ENCODE results near the gene SPINK1. TPM values are rescaled to one million over a fixed set of nuclear protein-coding genes. Genes with fewer than 3 reads are reported as not detected.

The SPINK1 gene
- total and polyA plus RNA-seq, 2 donors from 2014 or later, result 2.2 to 234 TPM

DNA sequence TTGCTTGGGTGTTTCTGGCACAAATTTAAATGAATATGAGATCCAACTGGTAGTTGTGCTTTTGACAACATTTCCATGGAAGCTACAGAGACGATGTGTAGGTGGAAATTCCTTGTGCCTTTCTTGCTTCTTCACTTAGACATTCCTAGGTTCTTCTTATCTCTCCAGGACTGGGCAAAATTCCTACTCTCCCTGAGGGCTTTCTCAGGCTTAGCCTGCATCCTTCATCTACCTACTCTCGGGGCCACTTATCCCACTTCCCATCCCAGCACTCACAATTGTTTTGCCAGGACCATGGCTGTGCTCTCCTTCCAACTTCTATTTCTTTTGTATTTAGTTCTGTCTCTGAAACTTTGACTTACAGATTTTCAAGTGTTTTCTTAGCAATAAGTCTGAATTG lies 17.8 kb upstream of the SPINK1 start:
- H3K9me3 ChIP-seq (ENCODE audit: control insufficient read depth in 2 of 3, insufficient read depth in 1 of 3, low read length in 3 of 3), result no peaks in the 10 kb centered on the region
- no peaks in the 10 kb centered on the region for H3K27me3 ChIP-seq (ENCODE audit: control insufficient read depth, insufficient read depth, low read length)
- DNase-seq, result no peak
- intact Hi-C loops (cut with DNase I), result no loop called here
- H3K4me3 ChIP-seq (ENCODE audit: low read length in 3 of 3), result no peak overlapping the region
- FAIRE-seq, result no peak
- H3K4me1 ChIP-seq (ENCODE audit: control insufficient read depth in 2 of 3, insufficient read depth in 2 of 3, low read depth in 1 of 3, low read length in 3 of 3), result no peaks in the 10 kb centered on the region
- TF ChIP-seq, protein P1, sequence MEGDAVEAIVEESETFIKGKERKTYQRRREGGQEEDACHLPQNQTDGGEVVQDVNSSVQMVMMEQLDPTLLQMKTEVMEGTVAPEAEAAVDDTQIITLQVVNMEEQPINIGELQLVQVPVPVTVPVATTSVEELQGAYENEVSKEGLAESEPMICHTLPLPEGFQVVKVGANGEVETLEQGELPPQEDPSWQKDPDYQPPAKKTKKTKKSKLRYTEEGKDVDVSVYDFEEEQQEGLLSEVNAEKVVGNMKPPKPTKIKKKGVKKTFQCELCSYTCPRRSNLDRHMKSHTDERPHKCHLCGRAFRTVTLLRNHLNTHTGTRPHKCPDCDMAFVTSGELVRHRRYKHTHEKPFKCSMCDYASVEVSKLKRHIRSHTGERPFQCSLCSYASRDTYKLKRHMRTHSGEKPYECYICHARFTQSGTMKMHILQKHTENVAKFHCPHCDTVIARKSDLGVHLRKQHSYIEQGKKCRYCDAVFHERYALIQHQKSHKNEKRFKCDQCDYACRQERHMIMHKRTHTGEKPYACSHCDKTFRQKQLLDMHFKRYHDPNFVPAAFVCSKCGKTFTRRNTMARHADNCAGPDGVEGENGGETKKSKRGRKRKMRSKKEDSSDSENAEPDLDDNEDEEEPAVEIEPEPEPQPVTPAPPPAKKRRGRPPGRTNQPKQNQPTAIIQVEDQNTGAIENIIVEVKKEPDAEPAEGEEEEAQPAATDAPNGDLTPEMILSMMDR (IDR thresholded peaks at IDR 0.05; ENCODE audit: borderline replicate concordance, extremely low read depth, insufficient read depth), result no peak
- H3K36me3 ChIP-seq (ENCODE audit: control insufficient read depth in 2 of 3, insufficient read depth in 3 of 3, low read length in 3 of 3), result no peaks in the 10 kb centered on the region
- H3K9ac ChIP-seq (ENCODE audit: low read length in 3 of 3), result no peak overlapping the region
- H3K27ac ChIP-seq (ENCODE audit: low read depth in 2 of 2, low read length in 2 of 2), result no peak overlapping the region

DNA sequence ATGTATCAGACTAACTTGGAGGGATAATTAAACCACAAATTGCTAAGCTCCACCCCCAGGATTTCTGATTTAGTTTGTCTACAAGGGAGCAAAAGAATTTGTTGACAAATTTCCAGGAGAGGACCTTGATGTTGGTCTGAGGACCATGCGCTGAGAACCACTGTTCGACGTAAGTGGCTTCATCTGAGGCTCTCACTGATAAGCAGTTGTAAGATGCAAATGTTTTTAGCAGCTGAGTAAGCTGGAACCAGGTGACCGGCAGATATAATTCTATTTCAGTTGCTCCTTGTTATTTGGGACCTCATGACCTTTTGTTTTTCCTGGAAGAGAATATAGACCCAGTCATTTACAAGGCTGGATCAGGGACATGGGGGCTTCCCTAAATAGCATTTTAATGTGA lies 14.1 kb upstream of the SPINK1 start:
- Histone ChIP-seq H3K4me3 (ENCODE audit: low read length in 3 of 3) (no peak overlapping the region), H3K9ac (ENCODE audit: low read length in 3 of 3) (no peak overlapping the region), H3K36me3 (ENCODE audit: control insufficient read depth in 2 of 3, insufficient read depth in 3 of 3, low read length in 3 of 3) (no peaks in the 10 kb centered on the region), H3K4me1 (ENCODE audit: control insufficient read depth in 2 of 3, insufficient read depth in 2 of 3, low read depth in 1 of 3, low read length in 3 of 3) (no peaks in the 10 kb centered on the region), H3K27ac (ENCODE audit: low read depth in 2 of 2, low read length in 2 of 2) (no peak overlapping the region), H3K27me3 (ENCODE audit: control insufficient read depth, insufficient read depth, low read length) (no peaks in the 10 kb centered on the region), H3K9me3 (ENCODE audit: control insufficient read depth in 2 of 3, insufficient read depth in 1 of 3, low read length in 3 of 3) (no peaks in the 10 kb centered on the region)
- TF ChIP-seq, protein P1 (IDR thresholded peaks at IDR 0.05; ENCODE audit: borderline replicate concordance, extremely low read depth, insufficient read depth), result no peak
- intact Hi-C loops (cut with DNase I), result no loop called here
- DNase-seq (no peak), FAIRE-seq (no peak)

DNA sequence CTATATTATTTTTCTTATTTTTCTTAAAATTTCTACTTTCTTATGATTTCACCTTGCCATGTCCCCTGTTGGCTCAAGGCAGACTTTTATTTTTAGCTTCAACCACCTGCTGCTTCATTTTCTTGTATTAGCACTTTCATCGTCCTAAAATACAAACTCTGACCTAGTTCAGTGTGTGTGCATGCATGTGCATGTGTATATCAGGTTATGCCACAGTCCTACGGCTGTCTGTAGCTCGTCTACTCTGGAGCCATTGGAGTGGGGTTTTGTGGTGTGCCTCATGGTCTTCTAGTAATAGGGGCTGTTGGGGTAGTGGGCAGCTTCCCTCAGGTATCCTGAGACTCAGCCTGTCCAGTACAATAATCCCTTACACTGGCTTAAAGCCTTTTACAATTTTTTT lies 13.4 kb upstream of the SPINK1 start:
- DNase-seq (no peak), FAIRE-seq (no peak)
- Histone ChIP-seq H3K4me3 (ENCODE audit: low read length in 3 of 3) (no peak overlapping the region), H3K9ac (ENCODE audit: low read length in 3 of 3) (no peak overlapping the region), H3K9me3 (ENCODE audit: control insufficient read depth in 2 of 3, insufficient read depth in 1 of 3, low read length in 3 of 3) (no peaks in the 10 kb centered on the region), H3K27ac (ENCODE audit: low read depth in 2 of 2, low read length in 2 of 2) (no peak overlapping the region), H3K36me3 (ENCODE audit: control insufficient read depth in 2 of 3, insufficient read depth in 3 of 3, low read length in 3 of 3) (no peaks in the 10 kb centered on the region), H3K27me3 (ENCODE audit: control insufficient read depth, insufficient read depth, low read length) (no peaks in the 10 kb centered on the region), H3K4me1 (ENCODE audit: control insufficient read depth in 2 of 3, insufficient read depth in 2 of 3, low read depth in 1 of 3, low read length in 3 of 3) (no peaks in the 10 kb centered on the region)
- intact Hi-C loops (cut with DNase I), result no loop called here
- TF ChIP-seq, protein P1 (IDR thresholded peaks at IDR 0.05; ENCODE audit: borderline replicate concordance, extremely low read depth, insufficient read depth), result no peak

DNA sequence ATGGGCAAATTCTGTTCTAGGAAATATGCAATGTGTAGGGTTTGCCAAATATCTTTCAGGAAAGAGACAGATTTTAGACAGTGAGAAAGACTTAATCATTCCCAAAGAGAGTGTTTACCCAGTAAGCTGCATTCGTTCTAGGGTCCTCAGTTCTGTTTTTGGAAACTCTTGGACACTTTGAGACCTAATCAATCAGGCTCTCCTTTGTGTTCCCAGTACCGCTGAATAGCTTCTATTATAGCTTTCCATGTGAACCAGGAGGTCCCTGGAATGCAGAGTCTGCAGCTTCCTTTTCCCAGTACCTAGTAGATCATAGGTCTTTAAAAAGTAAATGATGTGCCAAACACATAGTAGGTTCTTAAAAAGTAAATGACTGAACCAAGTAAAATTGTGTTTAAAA lies 11.4 kb upstream of the SPINK1 start:
- DNase-seq (no peak), FAIRE-seq (no peak)

More for the DNA sequence above, 11.4 kb upstream of the SPINK1 start:
- TF ChIP-seq, protein P1 (IDR thresholded peaks at IDR 0.05; ENCODE audit: borderline replicate concordance, extremely low read depth, insufficient read depth), result no peak
- H3K27me3 ChIP-seq (ENCODE audit: control insufficient read depth, insufficient read depth, low read length), result no peaks in the 10 kb centered on the region
- intact Hi-C loops (cut with DNase I), result no loop called here
- no peak overlapping the region for H3K4me3 ChIP-seq (ENCODE audit: low read length in 3 of 3)
- H3K9me3 ChIP-seq (ENCODE audit: control insufficient read depth in 2 of 3, insufficient read depth in 1 of 3, low read length in 3 of 3), result no peaks in the 10 kb centered on the region
- H3K9ac ChIP-seq (ENCODE audit: low read length in 3 of 3), result no peak overlapping the region
- H3K4me1 ChIP-seq (ENCODE audit: control insufficient read depth in 2 of 3, insufficient read depth in 2 of 3, low read depth in 1 of 3, low read length in 3 of 3), result no peaks in the 10 kb centered on the region
- H3K36me3 ChIP-seq (ENCODE audit: control insufficient read depth in 2 of 3, insufficient read depth in 3 of 3, low read length in 3 of 3), result no peaks in the 10 kb centered on the region
- H3K27ac ChIP-seq (ENCODE audit: low read depth in 2 of 2, low read length in 2 of 2), result no peak overlapping the region

Measured in kidney (tissue), 14 donors.